Measurements from ENCODE around the gene PPP1R18. TPM values are rescaled to one million over a fixed set of nuclear protein-coding genes. Genes with fewer than 3 reads are reported as not detected.
A peak's percentile ranks its signal among the peaks of the same experiment; 100 is the strongest.

Gene PPP1R18
- total and polyA plus RNA-seq, 9 of the 15 experiments (the other 6 are each of a cell fraction or from before 2014, with no cell fraction given): 12.0 to 99.2 (median 42.6) TPM

DNA sequence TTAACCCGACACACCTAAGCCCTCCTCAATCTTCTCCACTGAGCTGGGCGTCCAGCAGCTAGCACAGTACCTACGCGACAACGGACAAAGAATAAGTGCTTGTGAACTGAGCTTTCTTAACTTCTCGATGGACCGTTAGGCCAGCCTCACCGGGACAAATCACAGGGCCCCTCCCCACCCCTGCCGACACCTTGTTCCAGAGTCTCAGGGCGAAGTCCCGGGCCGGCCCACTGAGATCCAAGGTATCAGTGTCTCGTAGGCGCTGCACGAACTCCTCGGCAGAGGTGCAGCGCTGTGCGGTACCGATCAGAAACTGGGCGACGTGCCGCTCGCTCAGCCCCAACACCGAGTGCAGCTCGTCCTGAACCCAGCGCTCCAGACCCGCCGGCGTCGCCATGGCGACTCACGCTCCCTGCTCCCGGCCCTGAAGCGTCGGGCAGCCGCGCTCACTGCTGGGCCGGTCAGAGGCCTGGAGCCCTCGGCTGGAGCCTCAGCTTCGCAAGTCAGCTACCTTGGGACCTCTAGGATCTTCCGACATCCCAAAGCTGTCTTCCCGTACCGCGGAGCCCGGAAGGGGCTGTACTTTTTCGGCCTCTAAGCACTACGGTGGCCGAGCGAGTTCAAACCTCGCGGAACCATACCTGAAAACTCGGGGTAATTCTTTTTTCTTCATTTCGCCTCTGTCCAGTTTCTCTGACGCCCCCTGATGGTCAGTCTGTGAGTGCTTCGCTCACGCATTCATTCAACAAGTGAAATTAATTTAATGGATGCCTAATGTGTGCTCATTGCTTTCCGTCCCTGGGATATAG, 13.8 kb downstream of the PPP1R18 start, which contains the start of gene DHX16 (continued):
- TF ChIP-seq ZNF263 (CRISPR knock-in tag; IDR thresholded peaks at IDR 0.05; ENCODE audit: borderline replicate concordance) (peak; percentile 57), TCF7L2 (IDR thresholded peaks at IDR 0.05; ENCODE audit: low read depth, low read length) (0 out of 2 replicates have a peak, but pooled peaks have one; percentile 54), MCM7 (IDR thresholded peaks at IDR 0.05) (no peak; a peak in 1 of 4 replicates), DPF2 (IDR thresholded peaks at IDR 0.05) (peak; percentile 49; the same call in 1 of the 2 replicates), NFXL1 (CRISPR knock-in tag; IDR thresholded peaks at IDR 0.05) (no peak), IRF1 (CRISPR knock-in tag; IDR thresholded peaks at IDR 0.05; ENCODE audit: borderline replicate concordance) (no peak), ARID1B (IDR thresholded peaks at IDR 0.05) (no peak), SNRNP70 (optimal IDR thresholded peaks at IDR 0.05; ENCODE audit: low read depth, low read length) (no peak), TAF9B (IDR thresholded peaks at IDR 0.05; ENCODE audit: partially characterized antibody) (no peak), KDM1A (IDR thresholded peaks at IDR 0.05) (0 out of 4 replicates have a peak, but pooled peaks of 1 of the 2 experiments have one; percentile 18), NR2C1 (IDR thresholded peaks at IDR 0.05) (no peak; the same call in 1 of the 2 replicates), NR2C1 (tag; IDR thresholded peaks at IDR 0.05) (no peak), SNIP1 (IDR thresholded peaks at IDR 0.05; ENCODE audit: low read depth) (no peak), NFE2 (IDR thresholded peaks at IDR 0.05; ENCODE audit: low read depth) (no peak), ZNF239 (CRISPR knock-in tag; IDR thresholded peaks at IDR 0.05) (no peak), KHSRP (IDR thresholded peaks at IDR 0.05) (no peak), RFX7 (CRISPR knock-in tag; IDR thresholded peaks at IDR 0.05) (no peak), ZNF354B (CRISPR knock-in tag; IDR thresholded peaks at IDR 0.05) (no peak), MCM2 (IDR thresholded peaks at IDR 0.05; ENCODE audit: low read depth) (no peak), SP2 (IDR thresholded peaks at IDR 0.05; ENCODE audit: extremely low read depth, low read depth, low read length, poor library complexity, severe bottlenecking) (no peak), ZNF644 (tag; IDR thresholded peaks at IDR 0.05; ENCODE audit: low read depth) (0 out of 2 replicates have a peak, but pooled peaks have one; percentile 59), CHD1 (IDR thresholded peaks at IDR 0.05; ENCODE audit: low read length) (peak; percentile 23), ELF2 (CRISPR knock-in tag; IDR thresholded peaks at IDR 0.05) (peak; percentile 85)
- TF ChIP-seq, protein P1, sequence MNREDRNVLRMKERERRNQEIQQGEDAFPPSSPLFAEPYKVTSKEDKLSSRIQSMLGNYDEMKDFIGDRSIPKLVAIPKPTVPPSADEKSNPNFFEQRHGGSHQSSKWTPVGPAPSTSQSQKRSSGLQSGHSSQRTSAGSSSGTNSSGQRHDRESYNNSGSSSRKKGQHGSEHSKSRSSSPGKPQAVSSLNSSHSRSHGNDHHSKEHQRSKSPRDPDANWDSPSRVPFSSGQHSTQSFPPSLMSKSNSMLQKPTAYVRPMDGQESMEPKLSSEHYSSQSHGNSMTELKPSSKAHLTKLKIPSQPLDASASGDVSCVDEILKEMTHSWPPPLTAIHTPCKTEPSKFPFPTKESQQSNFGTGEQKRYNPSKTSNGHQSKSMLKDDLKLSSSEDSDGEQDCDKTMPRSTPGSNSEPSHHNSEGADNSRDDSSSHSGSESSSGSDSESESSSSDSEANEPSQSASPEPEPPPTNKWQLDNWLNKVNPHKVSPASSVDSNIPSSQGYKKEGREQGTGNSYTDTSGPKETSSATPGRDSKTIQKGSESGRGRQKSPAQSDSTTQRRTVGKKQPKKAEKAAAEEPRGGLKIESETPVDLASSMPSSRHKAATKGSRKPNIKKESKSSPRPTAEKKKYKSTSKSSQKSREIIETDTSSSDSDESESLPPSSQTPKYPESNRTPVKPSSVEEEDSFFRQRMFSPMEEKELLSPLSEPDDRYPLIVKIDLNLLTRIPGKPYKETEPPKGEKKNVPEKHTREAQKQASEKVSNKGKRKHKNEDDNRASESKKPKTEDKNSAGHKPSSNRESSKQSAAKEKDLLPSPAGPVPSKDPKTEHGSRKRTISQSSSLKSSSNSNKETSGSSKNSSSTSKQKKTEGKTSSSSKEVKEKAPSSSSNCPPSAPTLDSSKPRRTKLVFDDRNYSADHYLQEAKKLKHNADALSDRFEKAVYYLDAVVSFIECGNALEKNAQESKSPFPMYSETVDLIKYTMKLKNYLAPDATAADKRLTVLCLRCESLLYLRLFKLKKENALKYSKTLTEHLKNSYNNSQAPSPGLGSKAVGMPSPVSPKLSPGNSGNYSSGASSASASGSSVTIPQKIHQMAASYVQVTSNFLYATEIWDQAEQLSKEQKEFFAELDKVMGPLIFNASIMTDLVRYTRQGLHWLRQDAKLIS (CRISPR knock-in tag; IDR thresholded peaks at IDR 0.05): peak; percentile 61; the same call in 1 of the 2 replicates
- TF ChIP-seq, protein P2, sequence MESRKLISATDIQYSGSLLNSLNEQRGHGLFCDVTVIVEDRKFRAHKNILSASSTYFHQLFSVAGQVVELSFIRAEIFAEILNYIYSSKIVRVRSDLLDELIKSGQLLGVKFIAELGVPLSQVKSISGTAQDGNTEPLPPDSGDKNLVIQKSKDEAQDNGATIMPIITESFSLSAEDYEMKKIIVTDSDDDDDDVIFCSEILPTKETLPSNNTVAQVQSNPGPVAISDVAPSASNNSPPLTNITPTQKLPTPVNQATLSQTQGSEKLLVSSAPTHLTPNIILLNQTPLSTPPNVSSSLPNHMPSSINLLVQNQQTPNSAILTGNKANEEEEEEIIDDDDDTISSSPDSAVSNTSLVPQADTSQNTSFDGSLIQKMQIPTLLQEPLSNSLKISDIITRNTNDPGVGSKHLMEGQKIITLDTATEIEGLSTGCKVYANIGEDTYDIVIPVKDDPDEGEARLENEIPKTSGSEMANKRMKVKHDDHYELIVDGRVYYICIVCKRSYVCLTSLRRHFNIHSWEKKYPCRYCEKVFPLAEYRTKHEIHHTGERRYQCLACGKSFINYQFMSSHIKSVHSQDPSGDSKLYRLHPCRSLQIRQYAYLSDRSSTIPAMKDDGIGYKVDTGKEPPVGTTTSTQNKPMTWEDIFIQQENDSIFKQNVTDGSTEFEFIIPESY (CRISPR knock-in tag; IDR thresholded peaks at IDR 0.05): peak; percentile 56
